Left hindlimb (tissue), 1 donor: ENCODE measurements around the gene CYP2E1.
A peak's percentile ranks its signal among the peaks of the same experiment; 100 is the strongest.
"Not testable (repeated sequence)": the region's sequence is repeated elsewhere in the genome, so short reads cannot be mapped to it uniquely, and the experiment has no call there.

Experiments used
- DNase-seq: peaks from one replicate; pipeline ENCODE4 v3.0.0-alpha.2; 2018

Gene CYP2E1

GRCh38 chr10:133526957-133527588 is at the start of gene CYP2E1:
CYP2E1 (plus strand) TSS chr10:133527363; CDS start chr10:133527396, 33 bp downstream.
- DNase-seq: no peak

GRCh38 chr10:133481086-133481643 is 46.0 kb upstream of the CYP2E1 start:
- DNase-seq: no peak

GRCh38 chr10:133481657-133482056 is 45.5 kb upstream of the CYP2E1 start:
- DNase-seq: no peak

- no peak for DNase-seq
Observed at GRCh38 chr10:133484818-133485217, 42.3 kb upstream of the CYP2E1 start.

GRCh38 chr10:133487085-133487484 is 40.1 kb upstream of the CYP2E1 start:
- DNase-seq: no peak

- DNase-seq: no peak
Observed at GRCh38 chr10:133488354-133488753, 38.8 kb upstream of the CYP2E1 start.

- no peak for DNase-seq
Observed at GRCh38 chr10:133489816-133490588, 37.2 kb upstream of the CYP2E1 start.

- not testable (repeated sequence) for DNase-seq
Observed at GRCh38 chr10:133493562-133493961, 33.6 kb upstream of the CYP2E1 start.

- not testable (repeated sequence) for DNase-seq
Observed at GRCh38 chr10:133497363-133497762, 29.8 kb upstream of the CYP2E1 start.

GRCh38 chr10:133499176-133499575 is 28.0 kb upstream of the CYP2E1 start:
- DNase-seq: not testable (repeated sequence)

- not testable (repeated sequence) for DNase-seq
Observed at GRCh38 chr10:133500897-133501296, 26.3 kb upstream of the CYP2E1 start.

GRCh38 chr10:133509700-133510099 is 17.5 kb upstream of the CYP2E1 start:
- DNase-seq: no peak

GRCh38 chr10:133511408-133511807 is 15.8 kb upstream of the CYP2E1 start:
- DNase-seq: no peak

- no peak for DNase-seq
Observed at GRCh38 chr10:133511907-133512528, 15.1 kb upstream of the CYP2E1 start.

- no peak for DNase-seq
Observed at GRCh38 chr10:133515471-133515870, 11.7 kb upstream of the CYP2E1 start.

GRCh38 chr10:133516057-133516456 is 11.1 kb upstream of the CYP2E1 start:
- no peak for DNase-seq

- DNase-seq: not testable (repeated sequence)
Observed at GRCh38 chr10:133518517-133518916, 8.6 kb upstream of the CYP2E1 start.

GRCh38 chr10:133520193-133520738 is 6.9 kb upstream of the CYP2E1 start:
- DNase-seq: peak; percentile 44

GRCh38 chr10:133523631-133524203 is 3.4 kb upstream of the CYP2E1 start:
- no peak for DNase-seq

GRCh38 chr10:133525444-133525843 is 1.7 kb upstream of the CYP2E1 start:
- no peak for DNase-seq

- DNase-seq: no peak
Observed at GRCh38 chr10:133527771-133528271, 658 bp downstream of the CYP2E1 start.

- no peak for DNase-seq
Observed at GRCh38 chr10:133528296-133528844, 1.2 kb downstream of the CYP2E1 start.
